GM13977 (cell line): Measurements from ENCODE around the gene MMP1.

Source experiments
- DNase-seq: peaks from one replicate; pipeline ENCODE4 v3.0.0; 2012; ENCODE audit warnings: low spot score
- CTCF ChIP-seq: IDR thresholded peaks from 2 replicates; pipeline ENCODE4 v1.5.1; 2012; ENCODE audit warnings: mild to moderate bottlenecking, control low read depth; ENCODE audit not compliant: insufficient read depth; ENCODE audit errors: extremely low read depth, missing control alignments
- in situ Hi-C: fragments of 300-500 bp; cut with MboI; formaldehyde crosslinking; loops from one replicate; pipeline ENCODE4 v1.12.0; 2022; ENCODE audit warnings: low sequenced_read_pairs, low pct_unique_long_range_greater_than_20kb, mixed read lengths, inconsistent platforms; ENCODE audit not compliant: unreplicated experiment

The MMP1 gene

GRCh38 chr11:102784380-102784779, 13.6 kb downstream of the MMP1 start:
- DNase-seq, result no peak
- no peak for TF ChIP-seq CTCF
- in situ Hi-C loops, result no loop called here

- DNase-seq, result no peak
Measured at GRCh38 chr11:102783720-102784119, 14.2 kb downstream of the MMP1 start.

GRCh38 chr11:102783016-102783415, 14.9 kb downstream of the MMP1 start:
- no peak for TF ChIP-seq CTCF
- DNase-seq, result no peak
- in situ Hi-C loops, result no loop called here

More at GRCh38 chr11:102783720-102784119, 14.2 kb downstream of the MMP1 start:
- in situ Hi-C loops, result no loop called here
- TF ChIP-seq CTCF, result no peak

GRCh38 chr11:102781676-102782075, 16.3 kb downstream of the MMP1 start:
- TF ChIP-seq CTCF, result no peak
- in situ Hi-C loops, result no loop called here
- no peak for DNase-seq

- peak; percentile 15 for TF ChIP-seq CTCF
- in situ Hi-C loops, result no loop called here
- no peak for DNase-seq
Measured at GRCh38 chr11:102780491-102780918, 17.5 kb downstream of the MMP1 start, which contains the start of gene MMP10. Gene MMP10 (minus strand): TSS chr11:102780628. CDS start chr11:102780591, 37 bp downstream.

GRCh38 chr11:102776454-102776853, 21.5 kb downstream of the MMP1 start:
- TF ChIP-seq CTCF, result no peak
- no peak for DNase-seq
- in situ Hi-C loops, result no loop called here

- TF ChIP-seq CTCF, result no peak
- in situ Hi-C loops, result no loop called here
- no peak for DNase-seq
Measured at GRCh38 chr11:102773386-102773785, 24.6 kb downstream of the MMP1 start.
